M059J (cell line): ENCODE results near the gene NF2. TPM values are rescaled to one million over a fixed set of nuclear protein-coding genes. Genes with fewer than 3 reads are reported as not detected.

Source experiments
- DNase-seq: peaks from one replicate; pipeline ENCODE4 v3.0.0-alpha.2; 2012; ENCODE audit warnings: low read depth
- total RNA-seq: library from RNA; depleted of rRNA; stranded (reverse); fragments of >200 nt; shearing (Covaris generic); gene quantifications from 2 replicates; pipeline ENCODE4 v1.2.3, GENCODE V29; 2014

The NF2 gene
- total RNA-seq, 1 experiment from 2014 or later = 86.0 TPM

- DNase-seq = no peak
These were observed 116.6 kb downstream of the NF2 start, which contains the start of gene CABP7 for GRCh38 chr22:29719899-29720645. CABP7 (plus strand) TSS chr22:29720003; CDS start chr22:29720425, 422 bp downstream.

- DNase-seq = no peak
These were observed 117.4 kb downstream of the NF2 start for GRCh38 chr22:29720811-29721323.

GRCh38 chr22:29722151-29722550, 118.7 kb downstream of the NF2 start:
- peak; percentile 74 for DNase-seq

GRCh38 chr22:29722587-29722986, 119.2 kb downstream of the NF2 start:
- DNase-seq = peak; percentile 62

- DNase-seq = no peak
These were observed 120.3 kb downstream of the NF2 start for GRCh38 chr22:29723766-29724165.

- no peak for DNase-seq
These were observed 121.4 kb downstream of the NF2 start for GRCh38 chr22:29724843-29725242.

GRCh38 chr22:29726106-29726505, 122.7 kb downstream of the NF2 start:
- DNase-seq = no peak

- DNase-seq = no peak
These were observed 123.2 kb downstream of the NF2 start for GRCh38 chr22:29726512-29727130.

GRCh38 chr22:29727131-29727523, 123.7 kb downstream of the NF2 start:
- peak; percentile 17 for DNase-seq

GRCh38 chr22:29729161-29729560, 125.7 kb downstream of the NF2 start:
- DNase-seq = no peak

- DNase-seq = no peak
These were observed 127.8 kb downstream of the NF2 start for GRCh38 chr22:29731058-29731850.

- no peak for DNase-seq
These were observed 129.4 kb downstream of the NF2 start for GRCh38 chr22:29732883-29733282.

GRCh38 chr22:29733362-29734201, 130.1 kb downstream of the NF2 start:
- DNase-seq = no peak

GRCh38 chr22:29734406-29734805, 131.0 kb downstream of the NF2 start:
- DNase-seq = no peak

- no peak for DNase-seq
These were observed 131.4 kb downstream of the NF2 start for GRCh38 chr22:29734838-29735237.

- no peak for DNase-seq
These were observed 132.0 kb downstream of the NF2 start for GRCh38 chr22:29735416-29735815.

GRCh38 chr22:29737251-29738117, 134.1 kb downstream of the NF2 start:
- no peak for DNase-seq

GRCh38 chr22:29738118-29738815, 134.8 kb downstream of the NF2 start:
- no peak for DNase-seq

- DNase-seq = no peak
These were observed 136.0 kb downstream of the NF2 start for GRCh38 chr22:29739346-29739875.

GRCh38 chr22:29740216-29740615, 136.8 kb downstream of the NF2 start:
- DNase-seq = no peak
